Thoracic aorta (tissue), 2 donors: ENCODE measurements around the gene AFTPH. TPM values are rescaled to one million over a fixed set of nuclear protein-coding genes. Genes with fewer than 3 reads are reported as not detected.

Experiments used
- ATAC-seq: fragments of 150-250 bp; one replicate; pipeline ENCODE4 v1.8.0; 2017; ENCODE audit warnings: low read depth; ENCODE audit not compliant: insufficient number of reproducible peaks, low FRiP score
- DNase-seq: peaks from one replicate; pipeline ENCODE4 v3.0.0-alpha.2; 2020; ENCODE audit warnings: low spot score
- H3K27ac ChIP-seq, 2 donors: fragments of 200-600 bp; sonication (generic); 1 replicate in 1 of 2; 2 replicates in 1 of 2; pipeline ENCODE4 v1.5.1; 2016; ENCODE audit warnings: mild to moderate bottlenecking in 2 of 2, moderate library complexity in 2 of 2
- H3K27me3 ChIP-seq: fragments of 200-600 bp; sonication (generic); replicated peaks from 2 replicates; pipeline ENCODE4 v1.6.0; 2016; ENCODE audit warnings: mild to moderate bottlenecking; ENCODE audit not compliant: insufficient read depth
- H3K36me3 ChIP-seq: fragments of 200-600 bp; sonication (generic); one replicate; pipeline ENCODE4 v1.5.1; 2016
- H3K4me1 ChIP-seq, 2 donors: fragments of 200-600 bp; sonication (generic); 1 replicate in 1 of 2; 2 replicates in 1 of 2; pipeline versions ENCODE4 v1.5.1 to v1.6.0; 2016; ENCODE audit warnings: low read depth in 2 of 2, mild to moderate bottlenecking in 1 of 2; ENCODE audit not compliant: control insufficient read depth in 1 of 2
- H3K4me3 ChIP-seq: fragments of 200-600 bp; sonication (generic); 2 replicates; pipeline ENCODE4 v1.5.1; 2016; ENCODE audit warnings: mild to moderate bottlenecking
- H3K9me3 ChIP-seq: fragments of 200-600 bp; sonication (generic); 2 replicates; pipeline ENCODE4 v1.5.1; 2016
- CTCF ChIP-seq: fragments of 200-600 bp; sonication (generic); IDR thresholded peaks from one replicate; pipeline ENCODE4 v1.5.1; 2019; ENCODE audit warnings: antibody characterized with exemption
- total RNA-seq, 2 donors: library from RNA; depleted of rRNA; stranded (reverse); fragments of >200 nt; gene quantifications; one replicate each; pipeline versions ENCODE4 v1.1.0 to v1.2.3, GENCODE V29; 2016

Gene AFTPH
- total RNA-seq, 2 donors from 2014 or later = 27.3 to 32.1 TPM

DNA sequence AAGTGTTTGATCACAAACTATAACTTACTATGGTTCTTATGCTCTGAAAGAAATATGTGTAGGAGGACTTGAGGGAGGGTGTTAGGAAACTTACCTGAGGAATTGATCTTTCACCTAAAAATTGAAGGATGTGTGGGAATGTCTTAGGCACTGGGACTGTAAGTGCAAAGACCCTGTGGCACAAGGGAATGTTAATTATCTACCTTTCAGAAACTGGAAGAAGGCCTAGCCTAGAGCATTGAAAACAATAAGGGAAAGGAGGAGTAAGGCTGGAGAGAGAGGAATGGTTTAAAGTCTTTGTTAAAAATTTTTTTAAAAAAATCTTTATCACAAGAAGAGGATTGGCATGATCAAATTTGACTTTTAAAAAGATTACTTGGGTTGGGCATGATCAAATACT lies 7.9 kb downstream of the AFTPH start:
- ATAC-seq = no peak
- no peak overlapping the region for H3K27ac ChIP-seq
- DNase-seq = no peak
- H3K4me3 ChIP-seq = no peak overlapping the region
- no peaks in the 10 kb centered on the region for H3K36me3 ChIP-seq
- TF ChIP-seq CTCF = no peak
- H3K9me3 ChIP-seq = no peaks in the 10 kb centered on the region
- no peaks in the 10 kb centered on the region for H3K27me3 ChIP-seq
- H3K4me1 ChIP-seq = peaks cover 9 to 13% of the 10 kb centered on the region in 2 donors

- peaks cover 13 to 16% of the 10 kb centered on the region in 2 donors for H3K4me1 ChIP-seq
- H3K4me3 ChIP-seq = no peak overlapping the region
- no peak for TF ChIP-seq CTCF
- H3K27ac ChIP-seq = no peak overlapping the region
- no peaks in the 10 kb centered on the region for H3K9me3 ChIP-seq
- no peaks in the 10 kb centered on the region for H3K36me3 ChIP-seq
- ATAC-seq (no peak), DNase-seq (no peak)
- H3K27me3 ChIP-seq = no peaks in the 10 kb centered on the region
Observed at GRCh38 chr2:64533882-64534281, 9.8 kb downstream of the AFTPH start.

GRCh38 chr2:64534363-64534762 lies 10.2 kb downstream of the AFTPH start:
- Histone ChIP-seq H3K36me3 (no peaks in the 10 kb centered on the region), H3K27ac (no peak overlapping the region), H3K4me3 (no peak overlapping the region), H3K27me3 (no peaks in the 10 kb centered on the region), H3K9me3 (no peaks in the 10 kb centered on the region), H3K4me1 (peaks cover 13 to 16% of the 10 kb centered on the region in 2 donors)
- no peak for TF ChIP-seq CTCF
- DNase-seq (no peak), ATAC-seq (no peak)

DNA sequence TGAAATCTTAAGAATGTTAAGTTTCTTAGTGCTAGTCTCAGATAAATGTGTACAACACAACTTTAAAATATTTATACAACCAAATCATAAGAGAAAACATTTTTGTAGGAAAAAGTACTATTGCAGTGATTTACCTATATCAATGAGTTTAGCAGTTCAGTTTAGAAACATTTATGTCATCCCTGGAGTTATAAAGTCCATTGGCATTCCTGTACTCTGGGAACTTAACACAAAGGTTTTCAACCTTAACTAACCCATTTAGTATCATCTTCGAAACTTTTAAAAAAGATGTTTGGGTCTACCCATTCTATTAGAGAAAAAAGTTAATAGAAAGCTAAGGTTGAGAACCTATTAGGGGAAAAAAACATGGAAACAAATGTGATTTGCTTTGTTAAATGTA lies 10.9 kb downstream of the AFTPH start:
- DNase-seq (no peak), ATAC-seq (no peak)
- H3K36me3 ChIP-seq = no peaks in the 10 kb centered on the region
- no peaks in the 10 kb centered on the region for H3K27me3 ChIP-seq
- no peaks in the 10 kb centered on the region for H3K9me3 ChIP-seq
- no peak for TF ChIP-seq CTCF
- H3K27ac ChIP-seq = no peak overlapping the region
- H3K4me3 ChIP-seq = no peak overlapping the region
- H3K4me1 ChIP-seq = peaks cover 13 to 16% of the 10 kb centered on the region in 2 donors

DNA sequence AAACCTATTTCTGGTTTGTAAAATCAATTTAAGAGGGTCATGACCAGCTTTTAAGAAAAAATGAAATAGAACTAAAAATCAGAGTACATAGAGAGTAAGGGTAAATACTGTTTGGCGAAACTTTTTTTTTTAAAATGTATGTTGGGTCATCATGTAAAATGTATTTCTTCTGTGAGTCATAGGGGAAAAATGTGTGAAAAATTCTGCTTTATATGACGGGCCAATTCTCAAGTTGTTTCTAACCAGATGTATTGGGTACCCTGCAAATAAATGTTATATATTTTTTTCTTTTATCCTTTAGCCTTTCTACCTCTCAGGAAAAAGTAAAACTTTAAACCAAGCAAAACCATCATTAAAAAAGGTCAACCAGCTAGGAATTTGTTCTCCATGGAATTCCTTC lies 13.9 kb downstream of the AFTPH start:
- DNase-seq (no peak), ATAC-seq (no peak)
- no peak for TF ChIP-seq CTCF
- Histone ChIP-seq H3K4me1 (peaks cover 18 to 19% of the 10 kb centered on the region in 2 donors), H3K27me3 (no peaks in the 10 kb centered on the region), H3K4me3 (no peak overlapping the region), H3K36me3 (no peaks in the 10 kb centered on the region), H3K9me3 (no peaks in the 10 kb centered on the region), H3K27ac (no peak overlapping the region)
